WI38 (cell line): Measurements from ENCODE around the gene TAF6L.

ENCODE experiments used
- H3K4me3 ChIP-seq: 2 replicates; pipeline ENCODE4 v1.5.1; 2011; ENCODE audit warnings: low read depth, mild to moderate bottlenecking, control low read depth, low read length
- TF ChIP-seq, protein P1 (sequence below): IDR thresholded peaks from 2 replicates; pipeline ENCODE4 v1.5.1; 2012; ENCODE audit warnings: low read depth, mild to moderate bottlenecking, control low read depth, low read length

The TAF6L gene

DNA sequence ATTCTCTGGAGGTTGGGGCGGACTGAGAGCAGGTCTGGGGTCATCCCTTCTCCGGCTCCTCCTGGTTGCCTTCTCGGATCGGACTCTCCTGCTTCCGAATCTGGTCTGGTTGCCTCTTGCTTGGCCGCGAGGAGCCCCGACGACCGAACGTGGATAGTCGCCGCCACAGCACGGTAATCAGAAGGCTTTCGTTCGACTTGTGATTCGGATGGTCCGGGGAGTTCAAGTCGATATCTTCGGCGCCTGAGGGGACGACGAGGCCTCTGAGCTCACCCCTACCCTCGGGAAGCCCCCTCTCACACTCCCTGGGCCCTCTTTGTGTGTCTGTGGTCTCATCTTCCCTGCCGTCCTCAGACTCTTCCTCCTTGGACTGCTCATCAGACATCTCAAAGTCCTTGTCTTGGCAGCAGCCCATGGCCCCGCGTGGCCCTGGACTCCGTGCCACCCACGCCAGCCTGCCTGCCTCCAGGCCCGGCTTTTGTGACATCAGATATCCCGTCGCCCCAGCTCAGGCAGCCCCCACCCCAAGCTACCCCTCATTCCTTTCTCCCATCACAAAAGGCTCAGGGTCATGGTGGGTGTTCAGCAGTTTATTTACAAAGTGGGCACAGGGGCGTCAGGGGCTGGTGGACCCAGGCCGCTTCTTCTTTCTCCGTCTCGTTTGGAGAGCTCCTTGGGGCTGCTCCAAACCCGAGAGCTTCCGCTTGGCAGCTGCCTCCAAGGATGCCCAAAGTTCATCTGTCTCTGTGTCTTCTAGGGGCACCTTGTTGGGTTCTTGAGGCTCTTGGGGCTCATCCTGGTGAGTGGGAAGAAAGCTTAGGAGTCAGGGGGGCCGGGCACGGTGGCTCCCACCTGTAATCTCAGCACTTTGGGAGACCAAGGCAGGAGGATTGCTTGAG, 61.4 kb downstream of the TAF6L start, which contains the start of gene TEX54:
Gene TEX54 (minus strand): TSS at position 506 of the 899 bp plus-strand sequence.
- TF ChIP-seq, protein P1, sequence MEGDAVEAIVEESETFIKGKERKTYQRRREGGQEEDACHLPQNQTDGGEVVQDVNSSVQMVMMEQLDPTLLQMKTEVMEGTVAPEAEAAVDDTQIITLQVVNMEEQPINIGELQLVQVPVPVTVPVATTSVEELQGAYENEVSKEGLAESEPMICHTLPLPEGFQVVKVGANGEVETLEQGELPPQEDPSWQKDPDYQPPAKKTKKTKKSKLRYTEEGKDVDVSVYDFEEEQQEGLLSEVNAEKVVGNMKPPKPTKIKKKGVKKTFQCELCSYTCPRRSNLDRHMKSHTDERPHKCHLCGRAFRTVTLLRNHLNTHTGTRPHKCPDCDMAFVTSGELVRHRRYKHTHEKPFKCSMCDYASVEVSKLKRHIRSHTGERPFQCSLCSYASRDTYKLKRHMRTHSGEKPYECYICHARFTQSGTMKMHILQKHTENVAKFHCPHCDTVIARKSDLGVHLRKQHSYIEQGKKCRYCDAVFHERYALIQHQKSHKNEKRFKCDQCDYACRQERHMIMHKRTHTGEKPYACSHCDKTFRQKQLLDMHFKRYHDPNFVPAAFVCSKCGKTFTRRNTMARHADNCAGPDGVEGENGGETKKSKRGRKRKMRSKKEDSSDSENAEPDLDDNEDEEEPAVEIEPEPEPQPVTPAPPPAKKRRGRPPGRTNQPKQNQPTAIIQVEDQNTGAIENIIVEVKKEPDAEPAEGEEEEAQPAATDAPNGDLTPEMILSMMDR: no peak
- peak within 1 kb of the TSS; percentile 82 for H3K4me3 ChIP-seq

DNA sequence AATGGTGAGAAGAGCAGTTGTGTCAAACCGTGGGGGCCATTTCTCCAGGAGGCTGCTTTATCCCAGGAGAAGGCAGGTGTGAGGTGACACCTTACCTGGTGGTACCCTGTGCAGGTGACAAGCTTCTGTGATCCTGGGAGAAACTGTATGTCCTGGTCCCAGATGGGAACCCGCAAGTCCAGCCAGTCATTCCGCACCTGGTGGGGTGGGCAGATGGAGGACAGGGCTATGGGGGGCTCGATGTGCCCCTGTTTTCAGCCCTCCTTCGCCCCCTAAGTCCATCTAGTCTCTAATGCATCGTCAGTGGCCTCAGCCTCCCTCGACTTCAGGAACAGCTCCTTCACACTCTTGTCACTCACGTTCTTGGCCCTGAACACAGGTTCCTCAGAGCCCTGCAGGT, 64.1 kb downstream of the TAF6L start:
- TF ChIP-seq, protein P1: no peak

More for the DNA sequence above, 64.1 kb downstream of the TAF6L start:
- no peak overlapping the region for H3K4me3 ChIP-seq
